Measurements from ENCODE around the gene BMP2.

GRCh38 chr20:6732851-6733250, 34.6 kb upstream of the BMP2 start:
- TF ChIP-seq POLR2A (IDR thresholded peaks at IDR 0.05): no peak
- TF ChIP-seq, protein P1, sequence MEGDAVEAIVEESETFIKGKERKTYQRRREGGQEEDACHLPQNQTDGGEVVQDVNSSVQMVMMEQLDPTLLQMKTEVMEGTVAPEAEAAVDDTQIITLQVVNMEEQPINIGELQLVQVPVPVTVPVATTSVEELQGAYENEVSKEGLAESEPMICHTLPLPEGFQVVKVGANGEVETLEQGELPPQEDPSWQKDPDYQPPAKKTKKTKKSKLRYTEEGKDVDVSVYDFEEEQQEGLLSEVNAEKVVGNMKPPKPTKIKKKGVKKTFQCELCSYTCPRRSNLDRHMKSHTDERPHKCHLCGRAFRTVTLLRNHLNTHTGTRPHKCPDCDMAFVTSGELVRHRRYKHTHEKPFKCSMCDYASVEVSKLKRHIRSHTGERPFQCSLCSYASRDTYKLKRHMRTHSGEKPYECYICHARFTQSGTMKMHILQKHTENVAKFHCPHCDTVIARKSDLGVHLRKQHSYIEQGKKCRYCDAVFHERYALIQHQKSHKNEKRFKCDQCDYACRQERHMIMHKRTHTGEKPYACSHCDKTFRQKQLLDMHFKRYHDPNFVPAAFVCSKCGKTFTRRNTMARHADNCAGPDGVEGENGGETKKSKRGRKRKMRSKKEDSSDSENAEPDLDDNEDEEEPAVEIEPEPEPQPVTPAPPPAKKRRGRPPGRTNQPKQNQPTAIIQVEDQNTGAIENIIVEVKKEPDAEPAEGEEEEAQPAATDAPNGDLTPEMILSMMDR (IDR thresholded peaks at IDR 0.05): no peak
- TF ChIP-seq POLR2AphosphoS5 (IDR thresholded peaks at IDR 0.05): no peak
- no peak for TF ChIP-seq EP300 (IDR thresholded peaks at IDR 0.05)
